RPMI7951 (cell line): ENCODE results near the gene MCM9. TPM values are rescaled to one million over a fixed set of nuclear protein-coding genes. Genes with fewer than 3 reads are reported as not detected.

Experiments
- DNase-seq: peaks from one replicate; pipeline ENCODE4 v3.0.0-alpha.2; 2012; ENCODE audit warnings: low read depth
- total RNA-seq: library from RNA; depleted of rRNA; stranded (reverse); fragments of >200 nt; shearing (Covaris generic); gene quantifications from 2 replicates; pipeline ENCODE4 v1.2.3, GENCODE V29; 2014

The MCM9 gene
- total RNA-seq, 1 experiment from 2014 or later = 7.0 TPM

DNA sequence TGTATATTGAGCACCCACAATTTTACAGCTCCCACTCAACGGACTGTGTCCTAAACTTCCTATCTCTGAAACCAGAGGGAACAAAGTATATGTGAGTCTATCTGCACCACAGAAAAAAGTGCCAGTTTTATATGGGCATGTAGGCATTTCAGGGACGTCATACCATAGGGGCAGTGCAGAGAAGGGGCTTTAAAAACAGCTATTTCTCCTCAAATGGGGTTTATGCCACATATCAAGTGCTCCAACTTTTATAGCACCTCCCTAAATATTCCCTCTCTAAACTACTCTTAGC lies 69.9 kb downstream of the MCM9 start:
- DNase-seq = no peak

DNA sequence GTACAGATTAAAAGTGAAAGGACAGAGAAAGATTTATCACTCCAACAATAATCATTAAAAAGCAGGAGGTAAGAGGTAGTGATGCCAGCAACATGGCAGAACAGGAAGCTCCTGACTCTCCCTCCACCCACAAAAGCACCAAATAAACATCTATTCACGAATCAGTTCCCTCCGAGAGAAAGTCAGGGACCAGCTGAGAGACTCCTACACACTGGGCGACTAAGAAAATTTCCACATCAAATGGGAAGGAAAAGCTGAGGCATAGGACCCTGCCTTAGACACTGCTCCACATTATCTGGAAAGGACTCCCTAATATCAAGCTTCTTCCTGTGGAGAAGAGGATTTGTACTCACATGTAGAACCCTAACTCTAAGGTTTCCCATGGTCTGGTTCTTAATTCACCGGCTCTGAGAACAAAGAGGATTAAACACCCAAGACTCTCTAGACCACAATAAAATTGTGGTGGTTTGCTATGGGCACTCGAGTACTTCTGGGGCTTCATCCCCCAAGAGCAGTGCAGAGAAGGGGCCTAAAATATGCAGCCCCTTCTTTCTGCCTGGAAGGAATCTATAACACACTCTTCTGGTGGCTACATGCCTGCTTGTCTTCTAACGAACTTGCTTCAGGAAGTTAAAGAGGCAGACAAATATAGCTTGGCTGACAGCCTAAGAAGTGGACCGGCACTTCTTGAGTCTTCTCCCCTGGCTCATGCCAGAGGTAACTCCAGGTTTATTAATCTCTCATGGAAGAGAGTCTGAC lies 70.4 kb downstream of the MCM9 start:
- DNase-seq = no peak

DNA sequence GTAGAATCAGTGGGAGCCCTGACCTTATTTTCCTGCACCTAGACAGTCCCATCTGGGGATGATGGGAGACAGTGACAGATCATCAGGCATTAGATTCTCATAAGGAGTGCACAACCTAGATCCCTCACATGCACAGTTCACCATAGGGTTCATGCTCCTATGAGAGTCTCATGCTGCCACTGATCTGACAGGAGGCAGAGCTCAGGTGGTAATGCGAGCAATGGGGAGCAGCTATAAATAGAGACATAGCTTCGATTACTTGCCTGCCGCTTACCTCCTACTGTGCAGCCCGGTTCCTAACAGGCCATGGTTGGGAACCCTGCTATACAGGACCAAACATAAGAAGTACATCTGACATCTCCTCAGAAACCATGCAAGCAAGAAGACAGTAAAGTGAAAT lies 72.5 kb downstream of the MCM9 start:
- no peak for DNase-seq

DNA sequence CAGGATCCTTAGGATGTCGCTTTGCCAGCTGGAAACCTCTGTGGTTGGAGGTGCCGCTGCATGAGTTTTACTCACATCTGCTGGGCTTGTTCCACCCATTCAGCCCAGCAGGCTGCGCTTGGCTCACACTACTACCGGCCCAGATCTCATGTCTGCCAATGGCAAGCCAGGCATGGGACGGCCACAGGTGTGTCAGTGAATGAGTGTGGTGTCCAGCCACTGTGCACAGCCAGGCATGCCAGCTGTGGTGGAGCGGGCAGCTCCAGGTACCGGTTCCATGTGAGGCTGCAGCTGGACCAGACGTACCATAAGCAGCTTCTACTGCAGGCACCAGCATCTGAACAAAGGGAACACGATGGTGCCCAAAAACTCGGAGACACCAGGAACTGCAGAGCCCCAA lies 74.1 kb downstream of the MCM9 start:
- no peak for DNase-seq

- no peak for DNase-seq
These were observed 74.6 kb downstream of the MCM9 start for GRCh38 chr6:118860363-118860762.

DNA sequence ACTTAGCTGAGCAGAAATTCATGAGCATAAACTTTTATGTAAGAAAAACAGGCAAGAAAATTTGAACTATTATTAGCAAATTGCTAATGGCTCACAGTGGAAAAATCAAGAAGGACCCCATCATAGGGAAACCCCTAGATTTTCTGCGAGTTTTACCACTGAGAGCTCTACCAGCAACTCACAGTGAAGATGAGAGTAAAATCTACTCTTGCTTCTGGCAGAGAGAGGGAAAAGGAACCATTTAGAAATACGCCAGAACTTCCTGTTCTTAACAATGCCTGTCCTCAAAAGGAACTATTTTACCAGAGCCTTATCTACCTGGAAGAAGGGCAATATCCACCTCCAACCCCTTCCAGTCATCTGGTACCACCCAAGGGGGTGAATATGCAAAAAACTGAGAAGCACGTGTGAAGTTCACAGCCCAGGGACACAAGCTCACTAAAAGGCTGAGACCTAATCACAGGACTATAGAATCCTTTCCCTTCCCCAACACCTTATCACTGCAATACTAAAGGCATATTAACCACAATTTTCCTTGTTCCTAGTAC lies 75.4 kb downstream of the MCM9 start:
- DNase-seq = no peak

DNA sequence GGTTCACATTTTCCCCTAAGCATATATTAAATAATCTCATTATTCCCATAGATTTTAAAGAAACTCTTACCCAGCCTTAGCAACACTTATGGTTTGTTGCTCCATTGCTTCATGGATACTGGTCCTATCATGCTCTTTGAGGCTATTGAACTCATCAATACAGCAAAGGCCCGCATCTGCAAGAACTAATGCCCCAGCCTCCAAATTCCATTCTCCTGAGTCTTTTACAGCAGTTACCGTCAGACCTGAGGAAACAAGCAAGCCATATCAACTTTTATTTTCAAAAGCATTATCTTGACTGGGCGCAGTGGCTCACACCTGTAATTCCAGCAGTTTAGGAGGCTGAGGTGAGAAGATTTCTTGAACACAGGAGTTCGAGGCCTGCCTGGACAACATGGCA lies 78.7 kb downstream of the MCM9 start:
- DNase-seq = no peak

- no peak for DNase-seq
These were observed 81.6 kb downstream of the MCM9 start for GRCh38 chr6:118853408-118853807.

- DNase-seq = no peak
These were observed 90.0 kb downstream of the MCM9 start for GRCh38 chr6:118844915-118845314.

DNA sequence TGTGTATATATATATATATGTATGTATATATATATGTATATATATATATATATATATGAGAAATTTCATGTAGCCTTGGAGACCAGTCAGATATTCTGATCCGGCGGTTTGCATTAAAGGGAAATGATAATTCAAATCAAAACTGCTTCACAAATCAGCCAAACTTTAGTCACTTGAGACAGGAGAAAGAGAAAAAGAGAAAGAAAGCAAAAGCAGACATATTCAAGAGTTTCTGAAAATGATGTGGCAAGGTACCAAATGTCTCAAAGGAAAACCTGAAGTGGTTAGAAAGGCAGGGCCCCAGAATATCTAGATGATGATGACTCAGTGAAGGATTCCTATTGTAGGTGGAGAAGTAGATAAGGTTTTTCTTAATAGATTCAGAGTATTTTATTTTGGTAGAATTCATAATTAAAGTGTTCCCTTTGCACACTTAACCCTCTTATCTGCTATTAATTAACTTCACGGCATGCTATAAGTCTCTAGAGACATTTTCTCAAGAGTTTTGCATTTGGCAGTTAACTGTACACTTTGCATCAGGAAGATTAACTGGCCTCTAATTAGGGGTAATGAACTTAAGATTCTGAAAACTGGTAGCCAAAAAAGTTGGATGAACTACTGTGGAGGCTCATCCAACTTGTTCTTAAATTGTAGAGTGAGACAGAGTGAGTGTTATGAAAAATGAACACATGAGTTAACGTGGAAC lies 91.1 kb downstream of the MCM9 start:
- no peak for DNase-seq

- no peak for DNase-seq
These were observed 104.3 kb downstream of the MCM9 start for GRCh38 chr6:118830691-118831090.

- no peak for DNase-seq
These were observed 105.0 kb downstream of the MCM9 start for GRCh38 chr6:118829817-118830478.

- no peak for DNase-seq
These were observed 108.9 kb downstream of the MCM9 start for GRCh38 chr6:118826096-118826495.

GRCh38 chr6:118825661-118826060 lies 109.3 kb downstream of the MCM9 start:
- no peak for DNase-seq

DNA sequence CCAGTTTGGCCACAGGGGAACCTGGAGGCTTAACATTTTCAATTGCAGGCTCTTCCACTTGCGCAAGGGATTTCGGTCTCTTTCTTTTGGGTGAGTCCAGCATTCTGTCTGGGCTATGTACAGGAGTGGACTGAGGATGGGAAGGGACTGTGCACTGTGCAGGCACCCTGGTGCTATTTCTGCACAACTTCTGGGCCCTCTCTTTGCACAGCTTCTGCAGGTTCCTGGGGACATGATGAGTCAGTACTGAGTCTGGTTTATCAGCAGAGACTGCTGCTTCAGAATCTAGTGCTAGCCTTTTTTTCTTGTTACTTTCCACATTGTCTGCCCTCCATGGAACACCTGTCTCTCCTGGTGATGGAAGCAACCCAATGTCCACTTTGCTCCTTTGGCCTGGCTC lies 119.5 kb downstream of the MCM9 start:
- DNase-seq = no peak

- peak; percentile 45 for DNase-seq
These were observed 121.2 kb downstream of the MCM9 start for GRCh38 chr6:118813775-118814174.

DNA sequence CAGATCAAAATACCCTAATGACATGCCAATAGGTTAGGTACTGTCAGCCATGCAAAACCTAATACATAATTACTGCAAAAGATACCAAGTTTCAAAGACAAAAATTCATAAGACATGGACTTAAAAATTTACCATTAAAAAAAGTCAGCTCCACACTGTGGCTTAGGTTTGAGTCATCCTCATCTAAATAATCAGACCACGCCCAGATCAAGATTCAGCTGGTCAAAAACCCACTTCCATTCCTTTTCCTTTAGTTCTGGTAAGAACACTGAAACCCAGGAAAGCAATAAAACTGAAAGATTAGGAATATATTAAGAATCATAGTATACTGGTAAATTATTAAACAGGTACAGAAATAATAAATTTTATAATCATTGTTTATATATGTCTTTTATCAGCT lies 122.0 kb downstream of the MCM9 start:
- DNase-seq = peak; percentile 40

DNA sequence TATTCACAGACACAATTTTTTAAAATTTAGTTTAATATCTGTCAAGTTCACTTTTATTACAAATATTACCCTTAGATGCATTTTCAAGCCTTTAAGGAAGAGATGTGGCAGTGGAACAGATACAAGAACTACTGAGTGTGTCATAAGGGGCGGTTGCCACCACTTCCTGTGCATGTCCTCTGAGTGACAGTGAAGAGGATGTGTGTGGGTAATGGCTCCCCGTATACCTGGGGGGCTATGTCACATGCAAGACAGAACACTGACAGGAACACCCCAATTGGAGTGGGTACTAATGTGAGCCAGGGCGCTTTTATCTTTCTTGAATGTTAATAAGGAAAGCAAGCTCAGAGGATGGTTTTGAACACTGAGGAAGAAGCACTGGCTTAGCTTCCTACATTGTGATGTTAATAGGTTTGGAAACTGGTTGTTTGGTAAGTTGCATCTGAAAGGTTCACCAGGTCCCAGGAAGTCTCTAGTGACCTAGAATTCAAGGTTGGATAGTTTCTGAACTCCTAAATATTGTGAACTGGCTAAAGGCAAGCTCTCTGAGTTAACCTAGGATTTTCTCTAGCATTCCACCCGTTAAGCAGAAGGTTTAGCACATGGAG lies 124.4 kb downstream of the MCM9 start:
- DNase-seq = no peak

DNA sequence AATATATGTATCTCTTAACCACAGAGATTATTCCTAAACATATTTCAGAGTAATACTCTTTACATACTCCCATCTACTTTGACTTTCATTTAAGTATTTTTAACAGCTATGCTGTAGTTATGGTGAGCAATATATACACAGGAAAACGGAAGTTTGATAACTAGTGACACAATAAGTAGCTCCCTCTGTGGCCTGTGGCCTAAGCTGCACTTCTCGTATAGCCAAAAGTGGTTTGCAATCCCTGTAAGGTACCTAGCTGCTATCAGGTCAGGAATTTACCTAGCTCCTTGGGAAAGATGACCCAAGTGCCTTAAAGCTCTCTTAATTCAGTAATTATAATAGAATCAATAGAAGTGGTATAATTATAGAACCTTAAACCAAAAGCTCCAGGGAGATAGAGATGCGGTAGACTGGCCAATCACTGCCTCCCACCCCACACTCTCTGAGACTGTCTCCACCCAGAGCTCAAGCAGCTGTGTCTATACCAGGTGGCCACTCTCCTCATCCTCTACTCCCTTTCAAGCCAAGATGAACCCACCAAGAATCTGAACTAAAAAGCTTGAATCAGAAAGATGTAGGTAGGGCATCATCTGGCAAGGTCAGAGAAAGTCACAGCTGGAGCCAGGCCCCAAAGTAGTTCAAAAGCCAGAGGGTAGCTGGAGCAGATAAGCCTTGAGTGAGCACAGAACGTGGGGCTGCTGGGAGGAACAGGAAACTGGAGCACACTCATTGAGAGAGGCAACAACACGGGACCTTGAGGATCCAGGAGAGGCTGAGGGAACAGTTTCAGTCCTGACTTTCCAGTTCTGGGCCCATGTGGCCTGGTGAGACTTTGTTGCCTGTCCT lies 125.9 kb downstream of the MCM9 start:
- DNase-seq = no peak

DNA sequence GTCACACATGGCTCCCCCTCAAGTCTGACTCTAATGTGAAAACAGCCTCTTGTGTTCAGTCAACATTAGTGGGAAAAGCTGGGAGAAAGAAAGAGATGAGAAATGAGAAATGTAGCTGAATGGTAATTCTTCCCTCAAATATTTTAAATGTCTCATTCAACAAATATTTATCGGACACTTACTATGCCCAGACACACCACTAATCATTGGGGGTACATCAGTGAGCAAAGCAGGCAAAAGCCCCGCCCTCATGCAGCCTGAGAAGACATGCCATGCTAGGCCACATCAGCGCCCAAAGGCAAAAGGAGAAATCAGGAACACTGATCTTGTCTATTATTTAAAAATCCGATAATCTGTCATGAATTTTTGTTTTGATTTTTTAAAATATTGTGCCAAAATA lies 130.9 kb downstream of the MCM9 start:
- DNase-seq = no peak

DNA sequence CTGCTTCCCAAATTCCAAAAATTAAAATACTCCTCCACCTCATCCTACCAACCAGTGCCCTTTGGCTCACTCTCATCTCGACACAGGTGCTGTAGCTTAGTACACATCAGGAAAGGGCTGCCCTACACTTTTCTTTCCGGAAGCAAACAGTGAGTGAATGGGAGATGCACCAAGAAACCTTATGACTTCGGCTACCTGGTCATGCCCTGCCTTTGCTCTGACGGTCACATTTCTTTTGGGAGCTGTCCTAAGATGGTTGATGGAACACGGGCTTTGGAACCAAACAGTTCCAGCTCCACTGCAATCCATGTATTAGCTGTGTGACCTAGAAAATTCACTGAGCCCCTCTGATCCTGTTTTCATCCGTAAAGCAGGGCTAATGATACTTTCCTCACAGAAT lies 133.7 kb downstream of the MCM9 start:
- DNase-seq = no peak
